Cerebellar nuclear complex (tissue), 1 donor: ENCODE measurements around the gene RBM20.

ENCODE experiments used
- DNase-seq, 2 experiments: peaks; one replicate each; lab custom pipeline; 2025; lab: John Stamatoyannopoulos, UW

Gene RBM20

GRCh38 chr10:110811791-110812581 lies 167.8 kb downstream of the RBM20 start:
- DNase-seq, result no peak

GRCh38 chr10:110812583-110812982 lies 168.4 kb downstream of the RBM20 start:
- no peak for DNase-seq

- DNase-seq, result no peak
These were observed 169.8 kb downstream of the RBM20 start for GRCh38 chr10:110813743-110814472.

- DNase-seq, result no peak
These were observed 171.3 kb downstream of the RBM20 start for GRCh38 chr10:110815354-110816004.

GRCh38 chr10:110817614-110818013 lies 173.5 kb downstream of the RBM20 start:
- DNase-seq, result no peak

GRCh38 chr10:110818311-110819256 lies 174.4 kb downstream of the RBM20 start:
- DNase-seq, result no peak

GRCh38 chr10:110820321-110820814 lies 176.2 kb downstream of the RBM20 start:
- DNase-seq, result peak; percentile 89 to 93

GRCh38 chr10:110821508-110821907 lies 177.4 kb downstream of the RBM20 start:
- DNase-seq, result no peak

GRCh38 chr10:110822035-110822711 lies 178.0 kb downstream of the RBM20 start:
- DNase-seq, result peak in 1 of 2 experiments; percentile 42

GRCh38 chr10:110822712-110823311 lies 178.7 kb downstream of the RBM20 start:
- DNase-seq, result peak; percentile 71 to 74

GRCh38 chr10:110824152-110824441 lies 180.0 kb downstream of the RBM20 start:
- DNase-seq, result no peak

GRCh38 chr10:110824660-110825059 lies 180.5 kb downstream of the RBM20 start:
- DNase-seq, result no peak

GRCh38 chr10:110825508-110825907 lies 181.4 kb downstream of the RBM20 start:
- no peak for DNase-seq

- no peak for DNase-seq
These were observed 183.3 kb downstream of the RBM20 start for GRCh38 chr10:110827410-110827809.

- no peak for DNase-seq
These were observed 183.7 kb downstream of the RBM20 start for GRCh38 chr10:110827875-110828274.

- DNase-seq, result no peak
These were observed 184.4 kb downstream of the RBM20 start for GRCh38 chr10:110828525-110828924.

- no peak for DNase-seq
These were observed 185.7 kb downstream of the RBM20 start for GRCh38 chr10:110829721-110830410.

- no peak for DNase-seq
These were observed 189.3 kb downstream of the RBM20 start for GRCh38 chr10:110833234-110833940.

GRCh38 chr10:110833941-110834628 lies 189.9 kb downstream of the RBM20 start:
- no peak for DNase-seq
